IMR-90 (cell line): ENCODE results near the gene TMEM141. TPM values are rescaled to one million over a fixed set of nuclear protein-coding genes. Genes with fewer than 3 reads are reported as not detected.
A peak's percentile ranks its signal among the peaks of the same experiment; 100 is the strongest.

Experiments used
- ATAC-seq: fragments of 200-7000 bp; cut with Tn5 transposase; 2 replicates; pipeline ENCODE4 v1.9.1; 2020; ENCODE audit warnings: low read depth, mild to moderate bottlenecking, moderate library complexity
- BruUV-seq: library from RNA; stranded (reverse); fragments of 400-500 nt; replicated peaks from 2 replicates; lab custom pipeline; 2021; lab: Mats Ljungman, UMichigan
- CTCF ChIA-PET: fragments of 300-600 bp; formaldehyde crosslinking; extraction: SDS; loops from one replicate; lab custom pipeline; 2021; ENCODE audit warnings: antibody characterized with exemption; lab: Yijun Ruan, JAX
- POLR2A ChIA-PET: fragments of 300-600 bp; sonication (Branson Sonifier 250); formaldehyde crosslinking; loops from one replicate; lab custom pipeline; 2022; ENCODE audit warnings: antibody characterized with exemption; ENCODE audit not compliant: unreplicated experiment; lab: Charles Lee
- DNase-seq: peaks from one replicate; pipeline ENCODE4 v3.0.0; 2013
- H2AFZ ChIP-seq: replicated peaks from 2 replicates; pipeline ENCODE3; 2013; ENCODE audit warnings: low read length, mild to moderate bottlenecking; ENCODE audit not compliant: poor library complexity
- H2AK5ac ChIP-seq: 2 replicates; pipeline ENCODE4 v1.6.1; 2013; ENCODE audit warnings: low read depth, low read length, inconsistent platforms
- H2AK9ac ChIP-seq: replicated peaks from 2 replicates; pipeline ENCODE3; 2013; ENCODE audit warnings: mild to moderate bottlenecking, low read depth, low read length, moderate library complexity; ENCODE audit not compliant: poor library complexity
- H2BK120ac ChIP-seq: 2 replicates; pipeline ENCODE4 v1.6.1; 2013; ENCODE audit warnings: low read depth, low read length, inconsistent platforms
- H2BK15ac ChIP-seq: 3 replicates; pipeline ENCODE4 v1.6.1; 2013; ENCODE audit warnings: low read depth, low read length, inconsistent platforms
- H2BK20ac ChIP-seq: 2 replicates; pipeline ENCODE4 v1.6.1; 2013; ENCODE audit warnings: low read depth, mild to moderate bottlenecking, inconsistent platforms, low read length, moderate library complexity
- H2BK5ac ChIP-seq: 2 replicates; pipeline ENCODE4 v1.6.1; 2013; ENCODE audit warnings: mild to moderate bottlenecking, low read depth, low read length, inconsistent platforms; ENCODE audit not compliant: poor library complexity, severe bottlenecking
- H3K14ac ChIP-seq: replicated peaks from 2 replicates; pipeline ENCODE4 v1.6.1; 2013; ENCODE audit warnings: low read depth, low read length, inconsistent platforms
- H3K18ac ChIP-seq: 2 replicates; pipeline ENCODE4 v1.6.1; 2013; ENCODE audit warnings: low read depth, low read length, control low read depth
- H3K23ac ChIP-seq: 2 replicates; pipeline ENCODE4 v1.6.1; 2013; ENCODE audit warnings: low read depth, low read length, inconsistent platforms
- H3K27ac ChIP-seq: 2 replicates; pipeline ENCODE4 v1.5.1; 2013; ENCODE audit warnings: mild to moderate bottlenecking, control low read depth, low read length; ENCODE audit not compliant: insufficient read depth
- H3K27me3 ChIP-seq: 2 replicates; pipeline ENCODE4 v1.6.1; 2013; ENCODE audit warnings: low read length; ENCODE audit not compliant: control insufficient read depth, insufficient read depth
- H3K36me3 ChIP-seq: 2 replicates; pipeline ENCODE4 v1.6.1; 2013; ENCODE audit warnings: low read length, mixed read lengths; ENCODE audit not compliant: control insufficient read depth, insufficient read depth
- H3K4ac ChIP-seq: 2 replicates; pipeline ENCODE4 v1.6.1; 2013; ENCODE audit warnings: low read depth, low read length, inconsistent platforms
- H3K4me1 ChIP-seq: 2 replicates; pipeline ENCODE4 v1.6.1; 2013; ENCODE audit warnings: low read length, mixed read lengths; ENCODE audit not compliant: control insufficient read depth, insufficient read depth
- H3K4me2 ChIP-seq: 2 replicates; pipeline ENCODE4 v1.6.1; 2013; ENCODE audit warnings: low read depth, mild to moderate bottlenecking, control low read depth, low read length, moderate library complexity
- H3K4me3 ChIP-seq: 2 replicates; pipeline ENCODE4 v1.5.1; 2013; ENCODE audit warnings: low read depth, mild to moderate bottlenecking, control low read depth, low read length, moderate library complexity; ENCODE audit not compliant: insufficient read depth
- H3K56ac ChIP-seq: 2 replicates; pipeline ENCODE4 v1.6.1; 2013; ENCODE audit warnings: low read length, inconsistent platforms; ENCODE audit not compliant: insufficient read depth; ENCODE audit errors: extremely low read depth
- H3K79me1 ChIP-seq, 2 experiments: 2 replicates each; pipeline ENCODE4 v1.6.1; 2013; ENCODE audit warnings: low read length in 2 of 2, inconsistent platforms in 1 of 2, low read depth in 1 of 2
- H3K9ac ChIP-seq: 2 replicates; pipeline ENCODE4 v1.6.1; 2013; ENCODE audit warnings: low read depth, low read length, control low read depth
- H3K9me1 ChIP-seq: 2 replicates; pipeline ENCODE4 v1.6.1; 2013; ENCODE audit warnings: low read length, inconsistent platforms; ENCODE audit not compliant: insufficient read depth
- H3K9me3 ChIP-seq: 2 replicates; pipeline ENCODE4 v1.6.1; 2013; ENCODE audit warnings: low read length; ENCODE audit not compliant: control insufficient read depth, insufficient read depth
- H4K20me1 ChIP-seq: 2 replicates; pipeline ENCODE4 v1.6.1; 2013; ENCODE audit warnings: low read length, inconsistent platforms; ENCODE audit not compliant: insufficient read depth
- H4K5ac ChIP-seq: 2 replicates; pipeline ENCODE4 v1.6.1; 2013; ENCODE audit warnings: mild to moderate bottlenecking, low read depth, low read length, control low read depth
- H4K8ac ChIP-seq, 2 experiments: 2 replicates each; pipeline ENCODE4 v1.6.1; 2013; ENCODE audit warnings: low read depth in 2 of 2, low read length in 2 of 2, control low read depth in 1 of 2, inconsistent platforms in 1 of 2
- H4K91ac ChIP-seq: 2 replicates; pipeline ENCODE4 v1.6.1; 2013; ENCODE audit warnings: low read depth, low read length, inconsistent platforms; ENCODE audit not compliant: insufficient read depth
- RAD21 ChIP-seq: IDR thresholded peaks from 2 replicates; pipeline ENCODE4 v1.6.1; 2012; ENCODE audit warnings: low read length, improper control_type of control experiment
- WGBS, 2 experiments: methylation state at CpG; one replicate each; pipeline versions ENCODE4 v1.1.5 to v1.1.7; 2013; ENCODE audit warnings: missing lambda C conversion rate in 2 of 2; ENCODE audit not compliant: insufficient read length in 1 of 2; ENCODE audit errors: extremely low coverage in 2 of 2; 5-methylcytosine and 5-hydroxymethylcytosine counted together
- dilution Hi-C: fragments of 300-500 bp; cut with HindIII; formaldehyde crosslinking; loops from one replicate; pipeline ENCODE4 v1.14.3; 2018; ENCODE audit warnings: low sequenced_read_pairs; ENCODE audit not compliant: unreplicated experiment
- in situ Hi-C: fragments of 300-500 bp; cut with MboI; formaldehyde crosslinking; loops from 3 replicates; pipeline ENCODE4 v1.14.3; 2019; ENCODE audit warnings: low sequenced_read_pairs, inconsistent platforms, mixed read lengths
- intact Hi-C: fragments of 100-400 bp; cut with micrococcal nuclease; formaldehyde crosslinking; loops from 2 replicates; pipeline ENCODE4 v1.10.0; 2022
- polyA plus RNA-seq, 3 experiments: library from polyadenylated mRNA; depleted of rRNA; stranded (reverse); fragments of >200 nt; gene quantifications; 2 replicates each; pipeline ENCODE4 v1.2.3, GENCODE V29; 2012; ENCODE audit warnings: low replicate concordance in 1 of 3
- total RNA-seq: library from RNA; depleted of rRNA; stranded (reverse); fragments of >200 nt; gene quantifications from 2 replicates; pipeline ENCODE4 v1.2.3, GENCODE V29; 2012

The TMEM141 gene
- total and polyA plus RNA-seq, 2 of the 4 experiments (the other 2 are of a cell fraction) = 39.1 to 77.8 TPM

- Histone ChIP-seq H2BK20ac (no peak overlapping the region), H3K4me1 (peaks cover 8% of the 10 kb centered on the region), H3K27ac (no peak overlapping the region), H3K56ac (no peak overlapping the region), H3K27me3 (peaks cover 4% of the 10 kb centered on the region; the same call in 1 of the 2 replicates), H2BK5ac (no peak overlapping the region), H3K9me3 (no peaks in the 10 kb centered on the region), H3K4me2 (no peak overlapping the region), H2AK5ac (peak overlapping the region; percentile 44; the same call in 1 of the 2 replicates), H4K8ac (no peak overlapping the region), H3K9me1 (no peaks in the 10 kb centered on the region), H2AK9ac (no peak overlapping the region), H4K91ac (no peak overlapping the region), H3K4ac (no peak overlapping the region), H3K9ac (no peak overlapping the region), H2BK120ac (no peak overlapping the region), H3K14ac (no peak overlapping the region), H3K18ac (no peak overlapping the region), H3K79me1 (peaks cover 3 to 24% of the 10 kb centered on the region in 2 experiments; a peak in 3 of 4 replicates), H3K4me3 (no peak overlapping the region), H4K20me1 (peaks cover 14% of the 10 kb centered on the region), H2BK15ac (no peak overlapping the region), H3K23ac (no peak overlapping the region), H4K5ac (no peak overlapping the region), H3K36me3 (peaks cover 8% of the 10 kb centered on the region; the same call in 1 of the 2 replicates), H2AFZ (no peak overlapping the region)
- no CpG with 5 or more reads among the region's 17 CpGs for WGBS, 2 experiments
- no peak for TF ChIP-seq RAD21
- in situ Hi-C loops (no loop called here), intact Hi-C loops (no loop called here), dilution Hi-C loops (no loop called here)
- ChIA-PET POLR2A (no interaction called here), CTCF (no interaction called here)
- no TSS peak for BruUV-seq
- ATAC-seq (no peak), DNase-seq (no peak)
These were observed 2.2 kb downstream of the TMEM141 start for GRCh38 chr9:136793086-136793946.
